Stimulated activated CD4-positive, alpha-beta T cell treated with anti-CD3 and anti-CD28 coated beads, Interleukin-4, amount 100 ng/mL, for 48 hours (primary cell): ENCODE measurements around the gene KRTAP10-11.

Source experiments
- DNase-seq, 2 donors: peaks; one replicate each; pipeline ENCODE4 v3.0.0-alpha.2; 2020; ENCODE audit warnings: low read depth in 2 of 2

KRTAP10-11 gene

DNA sequence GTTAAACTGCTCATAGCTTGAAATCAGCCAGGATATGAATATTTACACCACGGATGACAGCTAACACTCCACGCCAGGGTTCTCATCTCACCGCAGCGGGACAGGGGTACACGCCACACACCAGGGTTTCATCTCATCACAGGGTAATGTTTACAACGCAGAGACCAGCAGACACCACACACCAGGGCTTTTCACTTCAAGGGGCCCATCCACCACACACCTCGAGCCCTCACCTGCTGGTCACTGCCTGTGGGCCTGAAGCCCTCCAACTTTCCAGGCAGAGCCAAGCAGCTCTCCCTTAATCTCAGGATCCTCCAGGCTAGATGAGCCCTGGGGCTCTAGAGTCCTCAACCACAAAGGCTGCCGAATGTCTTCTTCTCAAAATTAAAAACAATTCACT is 49.4 kb downstream of the KRTAP10-11 start:
- DNase-seq, result no peak

DNA sequence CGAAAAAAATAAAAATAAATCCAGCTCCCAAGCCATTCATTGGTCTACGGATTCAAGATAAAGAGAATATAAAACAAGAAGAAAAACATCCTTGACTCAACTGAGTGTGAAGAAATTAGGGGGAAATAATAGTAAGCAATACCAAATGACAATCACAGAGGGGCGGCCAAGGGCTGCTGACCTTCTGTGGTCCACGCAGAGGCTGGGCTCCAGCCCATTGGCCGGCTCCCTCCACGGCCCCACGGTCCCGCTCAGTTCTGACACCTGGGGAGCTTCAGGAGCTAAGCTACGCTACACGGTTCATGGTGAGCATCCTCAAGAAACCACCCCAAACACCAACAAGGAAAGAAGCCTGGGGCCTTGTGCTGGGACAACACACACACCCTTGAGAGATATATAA is 50.4 kb downstream of the KRTAP10-11 start:
- no peak for DNase-seq
